K562 (cell line): ENCODE results near the gene FMNL3. TPM values are rescaled to one million over a fixed set of nuclear protein-coding genes. Genes with fewer than 3 reads are reported as not detected.

ENCODE experiments used
- PURB ChIP-seq: sonication (generic); formaldehyde crosslinking; IDR thresholded peaks from 2 replicates; pipeline ENCODE4 v1.9.0; 2021; ENCODE audit warnings: low read depth, mild to moderate bottlenecking, missing genetic modification reagents
- REST ChIP-seq, 2 experiments: fragments of 450-650 bp; formaldehyde crosslinking in 1 of 2; IDR thresholded peaks; 2 replicates each; pipeline versions ENCODE4 v1.4.0 to v1.6.1; 2014 to 2020; ENCODE audit warnings: mild to moderate bottlenecking in 2 of 2, borderline replicate concordance in 1 of 2, low read depth in 1 of 2
- polyA plus RNA-seq, 8 experiments: library from polyadenylated mRNA; depleted of rRNA in 4 of 8; stranded (reverse) in 5 of 8; unstranded in 3 of 8; fragments of >200 nt; fragmentation: Nextera tagmentation in 2 of 8; fragmentation: Illumina TruSeq in 1 of 8; extraction: Ambion mirVana in 2 of 8; extraction: Trizol in 1 of 8; gene quantifications; 2 replicates each; pipeline versions ENCODE4 v1.2.1 to v1.2.3, GENCODE V29; 2011 to 2014; ENCODE audit warnings: inconsistent platforms in 1 of 8, missing spikeins in 1 of 8
- total RNA-seq, 7 experiments: library from RNA; depleted of rRNA in 6 of 7; stranded (reverse); fragments of >200 nt in 6 of 7; fragmentation: Illumina TruSeq in 2 of 7; extraction: Trizol in 2 of 7; gene quantifications; 2 replicates each; pipeline versions ENCODE4 v1.2.1 to v1.2.3, GENCODE V29; 2011 to 2021; ENCODE audit warnings: low replicate concordance in 1 of 7
- TF ChIP-seq, protein P1 (sequence below): sonication (generic); formaldehyde crosslinking; IDR thresholded peaks from 2 replicates; pipeline ENCODE4 v1.8.0; 2022; ENCODE audit warnings: mild to moderate bottlenecking, missing genetic modification reagents, borderline replicate concordance

The FMNL3 gene
- total and polyA plus RNA-seq, 9 of the 15 experiments (the other 6 are each of a cell fraction or from before 2014, with no cell fraction given) = 0.49 to 14.4 (median 6.8) TPM

DNA sequence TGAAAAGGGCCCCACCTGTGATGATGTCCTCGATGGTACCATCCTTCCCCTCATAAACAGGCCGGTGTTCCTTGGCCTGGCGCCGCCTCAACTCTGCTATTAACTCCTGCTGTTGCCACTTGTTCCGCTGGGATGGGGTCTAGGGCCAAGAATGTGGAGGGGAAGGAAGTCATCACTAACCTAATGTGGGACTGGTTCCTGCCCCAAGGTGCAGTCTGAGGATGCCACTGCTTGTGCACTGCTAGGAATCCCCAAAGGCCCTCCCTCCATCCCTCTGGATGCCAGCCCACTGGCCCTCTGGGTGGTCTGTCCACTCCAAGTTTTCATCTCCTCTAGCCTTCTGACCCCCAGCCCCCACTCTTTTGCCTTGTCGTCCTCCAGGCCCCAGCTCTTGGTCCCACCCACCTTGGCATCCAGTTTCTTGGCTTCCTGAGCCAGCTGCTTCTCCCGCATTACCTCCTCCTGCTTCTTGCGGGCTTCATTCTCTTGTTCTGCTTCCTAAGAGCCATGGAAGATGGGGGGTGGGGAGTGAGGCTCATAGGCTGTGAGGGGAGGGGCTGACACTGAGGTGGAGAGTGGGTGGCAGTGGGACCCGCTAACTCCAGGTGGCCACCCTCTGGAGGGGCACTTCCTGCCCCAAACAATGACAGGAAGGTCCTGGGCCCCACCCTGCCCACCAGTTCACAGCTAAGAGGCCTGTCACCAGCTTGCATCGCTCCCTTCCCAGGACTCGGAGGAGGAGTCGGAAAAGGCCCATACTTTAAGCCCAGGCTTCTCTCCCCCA is 60.1 kb downstream of the FMNL3 start (continued):
- TF ChIP-seq REST (IDR thresholded peaks at IDR 0.05; ENCODE audit: borderline replicate concordance) (no peak), REST (CRISPR knock-in tag; IDR thresholded peaks at IDR 0.05; ENCODE audit: low read depth) (no peak), PURB (CRISPR knock-in tag) (no peak)
- TF ChIP-seq, protein P1, sequence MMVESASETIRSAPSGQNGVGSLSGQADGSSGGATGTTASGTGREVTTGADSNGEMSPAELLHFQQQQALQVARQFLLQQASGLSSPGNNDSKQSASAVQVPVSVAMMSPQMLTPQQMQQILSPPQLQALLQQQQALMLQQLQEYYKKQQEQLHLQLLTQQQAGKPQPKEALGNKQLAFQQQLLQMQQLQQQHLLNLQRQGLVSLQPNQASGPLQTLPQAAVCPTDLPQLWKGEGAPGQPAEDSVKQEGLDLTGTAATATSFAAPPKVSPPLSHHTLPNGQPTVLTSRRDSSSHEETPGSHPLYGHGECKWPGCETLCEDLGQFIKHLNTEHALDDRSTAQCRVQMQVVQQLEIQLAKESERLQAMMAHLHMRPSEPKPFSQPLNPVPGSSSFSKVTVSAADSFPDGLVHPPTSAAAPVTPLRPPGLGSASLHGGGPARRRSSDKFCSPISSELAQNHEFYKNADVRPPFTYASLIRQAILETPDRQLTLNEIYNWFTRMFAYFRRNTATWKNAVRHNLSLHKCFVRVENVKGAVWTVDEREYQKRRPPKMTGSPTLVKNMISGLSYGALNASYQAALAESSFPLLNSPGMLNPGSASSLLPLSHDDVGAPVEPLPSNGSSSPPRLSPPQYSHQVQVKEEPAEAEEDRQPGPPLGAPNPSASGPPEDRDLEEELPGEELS = no peak
